Right lobe of liver (tissue), 4 donors: ENCODE measurements around the gene ALDOA.

Experiments
- CTCF ChIP-seq, 4 donors: fragments of 200-600 bp in 3 of 4; fragments of 450-650 bp in 1 of 4; IDR thresholded peaks; one replicate each; pipeline versions ENCODE4 v1.5.1 to v1.8.0; 2016 to 2022; ENCODE audit warnings: antibody characterized with exemption in 4 of 4, mild to moderate bottlenecking in 2 of 4
- POLR2A ChIP-seq: fragments of 450-650 bp; IDR thresholded peaks from one replicate; pipeline ENCODE4 v1.6.1; 2017; ENCODE audit warnings: antibody characterized with exemption, mild to moderate bottlenecking
- donor health status: DM: no; HTN: no; CAD: no.
- donor health status: DM: no; HTN: no; CAD: no.
- donor health status: DM: no; HTN: yes; CAD: no.

GRCh38 chr16:30094541-30095165 lies 29.1 kb downstream of the ALDOA start:
- TF ChIP-seq POLR2A (no peak), CTCF (IDR thresholded peaks at IDR 0.05) (no peak)
